ENCODE measurements around the gene IL7R.

IL7R gene

DNA sequence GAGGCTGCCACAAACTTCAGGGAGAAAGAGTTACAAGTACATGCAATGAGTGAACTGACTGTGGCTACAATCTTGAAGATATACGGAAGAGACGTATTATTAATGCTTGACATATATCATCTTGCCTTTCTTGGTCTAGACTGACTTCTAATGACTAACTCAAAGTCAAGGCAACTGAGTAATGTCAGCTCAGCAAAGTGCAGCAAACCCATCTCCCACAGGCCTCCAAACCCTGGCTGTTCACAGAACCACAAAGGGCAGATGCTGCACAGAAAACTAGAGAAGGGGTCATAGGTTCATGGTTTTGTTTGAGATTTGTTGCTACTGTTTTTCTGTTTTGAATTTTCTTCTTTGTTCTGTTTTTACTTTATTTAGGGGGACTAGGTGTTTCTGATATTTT lies 21.0 kb downstream of the IL7R start:
- CTCF ChIA-PET = no interaction called here
- DNase-seq (ENCODE audit: extremely low spot score) = no peak

DNA sequence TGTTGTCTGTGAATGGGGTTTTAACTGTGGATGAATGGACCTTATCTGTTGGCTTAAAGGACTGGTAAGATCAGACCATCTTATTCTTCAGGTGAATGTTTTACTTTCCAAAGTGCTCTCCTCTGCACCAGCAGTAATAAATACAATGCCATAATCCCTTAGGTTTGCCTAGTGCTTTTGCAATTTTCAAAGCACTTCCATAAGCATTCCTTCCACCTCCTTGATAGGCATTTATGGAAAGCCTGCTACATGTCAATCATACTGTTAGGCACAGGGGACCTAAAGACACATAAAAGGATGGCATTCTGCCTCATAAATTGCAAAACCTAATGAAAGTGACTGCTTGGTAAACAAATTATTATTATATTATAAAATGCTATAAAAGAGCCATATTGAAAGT lies 21.4 kb downstream of the IL7R start:
- POLR2A ChIA-PET = no interaction called here
- TF ChIP-seq, protein P1, sequence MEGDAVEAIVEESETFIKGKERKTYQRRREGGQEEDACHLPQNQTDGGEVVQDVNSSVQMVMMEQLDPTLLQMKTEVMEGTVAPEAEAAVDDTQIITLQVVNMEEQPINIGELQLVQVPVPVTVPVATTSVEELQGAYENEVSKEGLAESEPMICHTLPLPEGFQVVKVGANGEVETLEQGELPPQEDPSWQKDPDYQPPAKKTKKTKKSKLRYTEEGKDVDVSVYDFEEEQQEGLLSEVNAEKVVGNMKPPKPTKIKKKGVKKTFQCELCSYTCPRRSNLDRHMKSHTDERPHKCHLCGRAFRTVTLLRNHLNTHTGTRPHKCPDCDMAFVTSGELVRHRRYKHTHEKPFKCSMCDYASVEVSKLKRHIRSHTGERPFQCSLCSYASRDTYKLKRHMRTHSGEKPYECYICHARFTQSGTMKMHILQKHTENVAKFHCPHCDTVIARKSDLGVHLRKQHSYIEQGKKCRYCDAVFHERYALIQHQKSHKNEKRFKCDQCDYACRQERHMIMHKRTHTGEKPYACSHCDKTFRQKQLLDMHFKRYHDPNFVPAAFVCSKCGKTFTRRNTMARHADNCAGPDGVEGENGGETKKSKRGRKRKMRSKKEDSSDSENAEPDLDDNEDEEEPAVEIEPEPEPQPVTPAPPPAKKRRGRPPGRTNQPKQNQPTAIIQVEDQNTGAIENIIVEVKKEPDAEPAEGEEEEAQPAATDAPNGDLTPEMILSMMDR (IDR thresholded peaks at IDR 0.05; ENCODE audit: control extremely low read depth, extremely low read depth, low read depth, missing control alignments) = no peak
- DNase-seq (ENCODE audit: extremely low spot score) = no peak
- CTCF ChIA-PET = no interaction called here

More for the DNA sequence above, 21.0 kb downstream of the IL7R start:
- POLR2A ChIA-PET = no interaction called here
- TF ChIP-seq, protein P1 (IDR thresholded peaks at IDR 0.05; ENCODE audit: control extremely low read depth, extremely low read depth, low read depth, missing control alignments) = no peak

DNA sequence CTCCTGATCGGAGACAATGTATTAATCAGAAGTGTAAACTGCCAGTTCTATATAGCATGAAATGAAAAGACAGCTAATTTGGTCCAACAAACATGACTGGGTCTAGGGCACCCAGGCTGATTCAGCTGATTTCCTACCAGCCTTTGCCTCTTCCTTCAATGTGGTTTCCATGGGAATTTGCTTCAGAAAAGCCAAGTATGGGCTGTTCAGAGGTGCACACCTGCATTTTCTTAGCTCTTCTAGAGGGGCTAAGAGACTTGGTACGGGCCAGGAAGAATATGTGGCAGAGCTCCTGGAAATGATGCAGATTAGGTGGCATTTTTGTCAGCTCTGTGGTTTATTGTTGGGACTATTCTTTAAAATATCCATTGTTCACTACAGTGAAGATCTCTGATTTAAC lies 22.4 kb downstream of the IL7R start:
- no peak for DNase-seq (ENCODE audit: extremely low spot score)
- TF ChIP-seq, protein P1 (IDR thresholded peaks at IDR 0.05; ENCODE audit: control extremely low read depth, extremely low read depth, low read depth, missing control alignments) = no peak
- ChIA-PET CTCF (interaction anchor here (1.6 kb wide), 2 partner anchors 19 to 24 kb away, joined by 4 to 5 read pairs; no protein-coding TSS in a partner anchor), POLR2A (no interaction called here)

DNA sequence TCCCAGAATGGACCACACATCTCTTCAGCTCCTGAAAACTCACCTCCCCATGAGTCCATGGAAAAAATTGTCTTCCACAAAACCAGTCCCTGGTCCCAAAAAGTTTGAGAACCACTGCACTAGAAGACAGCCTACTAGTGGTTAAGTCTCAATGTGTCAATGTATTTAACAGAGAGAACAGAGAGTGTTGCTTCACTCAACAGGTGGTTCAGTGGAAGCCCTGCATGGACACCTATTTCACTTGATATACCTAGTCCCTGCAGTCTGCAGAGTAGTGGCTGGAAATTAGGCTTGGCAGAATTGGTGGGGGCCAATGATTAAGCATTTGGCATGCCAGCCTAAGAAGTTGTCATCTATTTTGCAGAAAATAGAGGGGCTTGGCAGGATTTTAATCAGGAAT lies 23.0 kb downstream of the IL7R start:
- POLR2A ChIA-PET = no interaction called here
- TF ChIP-seq, protein P1 (IDR thresholded peaks at IDR 0.05; ENCODE audit: control extremely low read depth, extremely low read depth, low read depth, missing control alignments) = no peak
- CTCF ChIA-PET = interaction anchor here (0.9 to 1.7 kb wide), 7 partner anchors 8 to 26 kb away, joined by 3 to 5 read pairs (median 4); no protein-coding TSS in a partner anchor
- DNase-seq (ENCODE audit: extremely low spot score) = no peak

DNA sequence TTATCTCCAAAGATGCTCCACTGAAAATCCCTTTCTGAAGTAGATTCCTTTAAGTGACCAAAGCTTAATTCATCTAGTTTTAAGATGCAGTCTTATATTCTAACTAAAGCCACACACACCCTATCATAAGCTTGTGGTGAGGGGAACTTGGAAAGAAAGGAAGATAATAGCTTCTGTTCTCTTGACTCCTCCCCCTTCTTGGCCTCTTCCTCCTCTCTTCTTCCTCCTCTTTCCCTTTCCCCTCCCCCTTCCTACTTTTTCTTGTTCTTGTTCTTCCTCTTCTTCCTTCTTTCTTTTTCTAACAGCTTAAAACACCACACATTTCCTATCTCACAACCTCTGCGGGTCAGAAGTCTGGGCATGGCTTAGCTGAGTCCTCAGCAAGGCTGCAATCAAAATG lies 23.5 kb downstream of the IL7R start:
- no peak for DNase-seq (ENCODE audit: extremely low spot score)
- ChIA-PET CTCF (interaction anchor here (0.9 to 1.8 kb wide), 8 partner anchors 9 to 26 kb away, joined by 3 to 5 read pairs (median 4); no protein-coding TSS in a partner anchor), POLR2A (no interaction called here)
- TF ChIP-seq, protein P1 (IDR thresholded peaks at IDR 0.05; ENCODE audit: control extremely low read depth, extremely low read depth, low read depth, missing control alignments) = no peak

DNA sequence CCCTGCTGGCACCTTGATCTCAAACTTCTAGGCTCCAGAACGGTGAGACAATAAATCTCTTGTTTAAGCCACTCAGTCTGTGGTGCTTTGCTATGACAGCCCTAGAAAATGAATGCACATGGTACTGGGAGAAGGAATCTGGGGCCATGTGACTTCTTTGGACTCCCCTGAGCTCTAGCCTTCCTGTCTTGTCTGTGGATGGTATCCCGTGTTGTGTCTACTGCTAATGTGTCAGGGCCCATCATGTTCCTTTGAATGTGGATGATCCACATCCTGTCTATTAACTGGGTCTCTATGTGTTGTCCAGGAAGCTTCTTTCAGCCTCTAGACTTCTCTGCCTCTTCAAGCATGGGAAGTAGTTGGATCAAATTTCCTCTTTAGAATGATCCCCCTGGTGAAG lies 25.1 kb downstream of the IL7R start:
- no peak for DNase-seq (ENCODE audit: extremely low spot score)
- CTCF ChIA-PET = interaction anchor here (1.1 to 2.7 kb wide), 6 partner anchors 9 to 44 kb away, joined by 3 to 21 read pairs (median 4); no protein-coding TSS in a partner anchor
- TF ChIP-seq, protein P1 (IDR thresholded peaks at IDR 0.05; ENCODE audit: control extremely low read depth, extremely low read depth, low read depth, missing control alignments) = no peak
- POLR2A ChIA-PET = no interaction called here
